GDM1 (cell line): ENCODE results near the gene ETS1.
A peak's percentile ranks its signal among the peaks of the same experiment; 100 is the strongest.

ENCODE experiments used
- DNase-seq: peaks from one replicate; lab custom pipeline; 2025; lab: John Stamatoyannopoulos, UW

ETS1 gene

GRCh38 chr11:128587415-128587814, at the start of gene ETS1:
TSS of gene ETS1 (minus strand) at chr11:128587558. CDS start at chr11:128573130, 14,428 bp downstream.
- no peak for DNase-seq

GRCh38 chr11:128634395-128634794, 47.0 kb upstream of the ETS1 start:
- no peak for DNase-seq

GRCh38 chr11:128633384-128633965, 46.1 kb upstream of the ETS1 start:
- DNase-seq, result no peak

- DNase-seq, result peak; percentile 60
These were observed 44.9 kb upstream of the ETS1 start for GRCh38 chr11:128632141-128632791.

GRCh38 chr11:128630367-128631230, 43.2 kb upstream of the ETS1 start:
- DNase-seq, result peak; percentile 85

- no peak for DNase-seq
These were observed 42.3 kb upstream of the ETS1 start for GRCh38 chr11:128629516-128630106.

- no peak for DNase-seq
These were observed 41.3 kb upstream of the ETS1 start for GRCh38 chr11:128628686-128629085.

- no peak for DNase-seq
These were observed 40.9 kb upstream of the ETS1 start for GRCh38 chr11:128628325-128628673.

GRCh38 chr11:128627666-128628324, 40.4 kb upstream of the ETS1 start:
- no peak for DNase-seq

GRCh38 chr11:128626913-128627665, 39.7 kb upstream of the ETS1 start:
- DNase-seq, result no peak

- no peak for DNase-seq
These were observed 38.4 kb upstream of the ETS1 start for GRCh38 chr11:128625746-128626145.

GRCh38 chr11:128625326-128625725, 38.0 kb upstream of the ETS1 start:
- no peak for DNase-seq

GRCh38 chr11:128624269-128625175, 37.2 kb upstream of the ETS1 start:
- no peak for DNase-seq

- DNase-seq, result no peak
These were observed 35.7 kb upstream of the ETS1 start for GRCh38 chr11:128623091-128623490.

GRCh38 chr11:128621601-128622501, 34.5 kb upstream of the ETS1 start:
- no peak for DNase-seq

GRCh38 chr11:128620309-128621100, 33.1 kb upstream of the ETS1 start:
- peak; percentile 24 for DNase-seq

- DNase-seq, result no peak
These were observed 32.4 kb upstream of the ETS1 start for GRCh38 chr11:128619540-128620308.

- no peak for DNase-seq
These were observed 31.6 kb upstream of the ETS1 start for GRCh38 chr11:128619007-128619406.
